ENCODE measurements around the gene PYROXD2.

PYROXD2 gene

DNA sequence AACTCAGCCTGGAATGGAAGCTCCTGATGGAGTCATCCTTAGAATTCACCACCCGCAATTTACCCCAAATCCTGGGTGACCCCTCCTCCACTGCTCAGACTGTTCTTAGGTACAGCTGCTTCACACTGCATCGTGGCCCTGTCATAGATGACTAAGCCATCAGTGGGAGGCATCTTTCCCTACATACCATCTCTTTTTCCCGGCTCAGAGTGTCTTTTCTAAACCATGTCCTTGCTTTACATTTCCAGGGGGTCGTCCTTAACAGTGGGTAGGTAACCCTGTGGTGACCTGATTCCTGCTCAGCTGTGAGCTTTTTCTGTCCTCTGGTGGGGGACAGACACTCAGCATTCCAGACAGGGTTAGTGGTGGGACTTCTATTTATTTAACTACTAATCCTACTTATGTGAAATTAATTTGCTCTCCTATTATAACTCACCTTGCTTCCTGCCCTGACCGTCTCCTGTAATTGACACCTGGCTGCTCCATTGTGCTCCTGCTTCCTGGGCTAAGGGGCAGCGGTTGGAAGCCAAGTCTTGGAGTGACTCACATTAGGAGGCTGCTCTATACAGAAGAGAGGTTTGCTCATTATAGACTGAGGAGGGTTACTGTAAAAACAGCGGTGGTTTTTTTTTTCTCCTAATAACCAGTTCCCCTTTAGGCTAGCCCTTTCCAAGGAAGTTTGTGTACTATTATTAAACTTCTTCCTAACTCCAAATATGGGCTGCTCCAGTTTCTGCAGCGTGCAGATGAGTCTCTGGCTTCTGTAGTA lies 40.6 kb downstream of the PYROXD2 start:
- no peak for DNase-seq (ENCODE audit: low read depth, low spot score)
- no peak overlapping the region for H3K4me3 ChIP-seq (ENCODE audit: low read length)

DNA sequence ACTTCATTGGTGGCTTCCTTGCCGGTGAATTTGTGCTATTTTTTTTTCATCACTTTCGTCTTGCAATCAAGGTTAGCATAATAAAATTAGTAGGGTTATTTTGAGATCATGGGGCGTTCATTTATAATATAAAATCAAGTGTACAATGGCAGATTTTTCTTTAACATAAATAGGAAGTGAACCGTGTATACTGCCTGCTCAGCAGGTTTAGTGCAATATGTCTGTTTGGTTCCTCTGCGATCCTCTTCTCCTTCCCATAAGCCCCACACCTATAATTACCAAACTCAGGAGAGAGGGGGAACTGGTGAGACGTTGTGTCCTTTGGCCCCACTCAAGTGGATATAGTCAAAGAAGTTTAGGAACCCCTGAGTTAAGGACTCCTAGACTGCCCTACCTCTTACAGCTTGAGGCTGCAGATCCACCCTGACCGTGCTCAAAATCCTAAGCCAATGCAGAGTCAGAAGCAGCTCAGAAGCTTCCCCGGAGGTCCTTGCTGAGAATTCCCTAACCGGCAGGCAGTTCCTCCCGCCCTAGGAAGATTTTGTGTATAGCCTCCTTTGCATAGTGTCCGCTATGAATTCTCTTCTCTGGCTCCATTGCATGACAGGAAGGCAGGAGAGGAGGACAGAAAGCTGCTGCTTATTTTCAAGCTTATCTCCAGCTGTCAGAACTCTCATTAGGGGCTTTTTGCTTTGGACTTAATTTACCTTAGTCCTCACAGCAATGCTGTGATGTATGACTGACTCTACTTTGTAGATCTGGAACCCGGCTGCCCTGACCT lies 41.5 kb downstream of the PYROXD2 start:
- no peak for DNase-seq (ENCODE audit: low read depth, low spot score)
- no peak overlapping the region for H3K4me3 ChIP-seq (ENCODE audit: low read length)

DNA sequence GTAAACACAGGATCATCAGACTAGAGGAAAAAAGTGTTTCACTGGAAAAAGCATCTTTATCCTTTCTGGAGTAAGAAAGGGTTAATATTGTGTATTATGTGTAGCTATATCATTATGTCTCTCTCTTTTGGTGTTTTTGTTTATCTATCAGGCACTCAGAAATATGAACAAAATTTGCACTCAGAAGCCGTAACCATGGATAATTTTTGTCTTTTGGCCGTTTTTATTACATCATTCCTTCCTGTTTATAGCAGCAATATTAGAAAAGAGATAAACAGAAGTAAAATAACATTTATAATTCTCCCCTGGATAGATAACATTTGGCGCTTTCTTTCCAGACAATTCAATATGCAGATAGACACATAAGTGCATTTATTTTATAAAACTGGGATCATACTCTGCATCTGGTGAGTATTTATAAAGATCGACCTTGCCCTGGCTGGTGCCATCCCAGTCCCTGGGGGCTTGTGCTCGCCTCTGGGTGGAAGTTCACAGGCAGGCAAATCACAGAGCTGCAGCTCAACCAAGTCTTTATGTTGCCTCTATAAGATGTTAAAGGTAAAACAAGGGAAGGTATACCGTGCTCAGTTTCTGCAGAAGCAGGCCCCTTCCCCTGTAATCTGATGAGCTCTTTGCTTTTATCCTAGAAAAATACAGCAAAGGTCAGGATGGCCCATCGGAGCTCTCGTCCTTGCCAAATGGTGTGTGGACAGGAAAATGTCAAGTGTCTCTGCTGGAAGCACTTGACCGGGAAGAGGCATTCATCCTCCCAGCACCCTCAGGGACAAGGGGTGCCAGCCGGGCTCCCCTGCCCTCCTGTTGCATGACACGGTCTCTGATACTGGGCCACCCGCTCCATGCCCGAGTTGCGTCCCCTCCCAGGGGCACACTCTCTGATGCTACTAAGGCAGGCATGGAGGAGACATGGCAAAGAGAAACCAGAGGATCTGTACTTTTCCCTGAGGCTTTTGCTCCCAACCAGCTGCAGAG lies 43.9 kb downstream of the PYROXD2 start:
- no peak overlapping the region for H3K4me3 ChIP-seq (ENCODE audit: low read length)
- no peak for DNase-seq (ENCODE audit: low read depth, low spot score)

DNA sequence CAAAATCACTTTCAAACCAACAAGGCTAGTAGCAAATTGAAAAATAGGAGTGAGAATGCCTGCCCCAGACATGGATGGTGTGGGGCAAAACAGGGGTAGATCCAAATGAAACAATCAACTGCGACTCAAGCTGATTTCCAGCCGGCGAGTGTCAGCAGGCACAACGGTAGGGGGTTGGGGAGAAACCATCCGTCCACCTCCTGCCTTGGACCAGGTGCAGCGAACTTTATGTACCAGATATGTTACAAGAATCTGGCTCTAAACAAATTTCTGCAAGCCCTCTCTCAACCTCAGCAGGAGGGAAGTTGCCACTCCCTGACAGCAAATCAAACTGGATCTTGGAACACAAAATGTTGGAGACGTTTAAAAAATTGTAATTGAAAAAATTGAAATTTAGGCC lies 45.2 kb downstream of the PYROXD2 start:
- DNase-seq (ENCODE audit: low read depth, low spot score), result no peak
- no peak overlapping the region for H3K4me3 ChIP-seq (ENCODE audit: low read length)

DNA sequence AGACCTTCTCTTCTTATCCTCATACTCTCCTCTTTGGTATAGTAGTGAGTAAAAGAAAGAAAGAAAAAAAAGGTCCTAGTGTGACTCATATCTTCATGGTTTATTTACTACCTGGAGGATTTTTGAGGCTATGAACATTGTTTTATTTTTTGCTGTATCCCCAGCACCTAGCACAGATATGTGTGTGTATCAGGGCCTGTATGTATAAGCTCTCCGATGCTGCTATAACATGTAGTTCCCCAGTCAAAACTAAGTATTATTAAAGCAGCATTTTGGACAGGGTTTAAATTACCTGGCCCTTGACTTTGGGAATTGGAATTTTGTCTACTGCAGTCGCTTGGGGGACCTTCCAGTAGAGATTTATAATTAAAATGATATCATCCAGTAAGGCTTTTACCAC lies 46.3 kb downstream of the PYROXD2 start:
- H3K4me3 ChIP-seq (ENCODE audit: low read length), result no peak overlapping the region
- no peak for DNase-seq (ENCODE audit: low read depth, low spot score)

DNA sequence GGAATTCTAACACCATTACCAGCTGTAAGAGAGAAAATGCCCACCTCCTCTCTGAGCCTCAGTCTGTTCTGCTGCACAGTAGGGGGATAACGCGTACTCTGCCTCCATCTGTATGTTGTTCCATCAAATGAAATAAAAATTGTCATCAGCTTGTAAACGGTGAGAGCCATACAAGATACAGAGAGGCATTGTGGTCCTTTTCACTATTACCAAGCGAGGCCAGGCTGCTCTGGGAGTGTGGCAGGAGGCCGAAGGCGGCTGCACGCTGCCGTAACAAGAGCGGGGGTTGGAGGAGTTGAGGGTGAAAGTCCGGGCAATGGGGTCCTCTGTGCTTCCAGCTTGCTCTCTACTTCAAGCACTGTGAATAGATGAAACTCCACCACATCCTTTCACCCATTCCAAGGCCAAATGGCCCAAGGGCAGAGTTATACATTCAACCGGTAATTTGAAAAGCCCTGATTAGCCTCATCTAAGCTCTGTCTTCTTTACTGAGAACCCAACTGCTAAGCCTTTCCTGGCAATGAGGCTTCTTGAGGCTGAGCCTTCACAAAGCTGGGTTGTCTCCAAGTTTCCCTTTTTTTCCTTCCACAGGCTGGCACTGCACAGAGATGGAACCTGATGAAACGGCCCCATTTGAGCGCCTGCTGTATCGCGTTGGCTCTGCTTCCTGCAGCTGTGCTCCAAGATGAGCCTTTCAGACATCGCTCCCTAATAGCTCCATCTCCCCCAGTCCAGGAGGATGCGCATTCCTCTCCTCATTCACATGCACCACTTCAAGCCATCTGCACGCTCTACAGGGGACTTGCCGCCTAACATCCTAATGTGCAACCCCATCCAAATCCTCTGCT lies 47.2 kb downstream of the PYROXD2 start:
- no peak overlapping the region for H3K4me3 ChIP-seq (ENCODE audit: low read length)
- no peak for DNase-seq (ENCODE audit: low read depth, low spot score)

DNA sequence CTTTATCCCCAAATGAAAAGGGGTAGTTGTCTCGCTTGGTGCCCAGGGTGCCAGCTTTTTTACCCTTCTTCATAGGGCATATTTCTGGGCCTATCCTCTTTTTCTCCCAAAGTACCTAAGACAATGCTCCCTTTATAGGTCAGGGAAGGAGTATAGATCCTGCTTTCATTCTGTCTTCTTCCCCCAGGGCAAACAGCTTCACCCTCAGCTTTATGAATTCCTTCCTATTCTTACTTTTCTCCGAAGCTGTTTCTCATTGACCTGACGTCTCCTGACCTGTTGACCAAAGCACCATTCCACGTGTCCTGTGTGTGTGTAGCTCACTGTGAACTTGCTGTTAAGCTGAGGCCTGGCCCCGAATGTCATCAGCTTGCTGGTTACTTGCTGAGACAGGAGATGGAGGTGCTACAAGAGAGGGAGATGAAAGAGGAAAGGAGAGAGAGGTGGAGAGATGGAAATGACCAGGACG lies 48.9 kb downstream of the PYROXD2 start:
- no peak for DNase-seq (ENCODE audit: low read depth, low spot score)
- H3K4me3 ChIP-seq (ENCODE audit: low read length), result no peak overlapping the region

DNA sequence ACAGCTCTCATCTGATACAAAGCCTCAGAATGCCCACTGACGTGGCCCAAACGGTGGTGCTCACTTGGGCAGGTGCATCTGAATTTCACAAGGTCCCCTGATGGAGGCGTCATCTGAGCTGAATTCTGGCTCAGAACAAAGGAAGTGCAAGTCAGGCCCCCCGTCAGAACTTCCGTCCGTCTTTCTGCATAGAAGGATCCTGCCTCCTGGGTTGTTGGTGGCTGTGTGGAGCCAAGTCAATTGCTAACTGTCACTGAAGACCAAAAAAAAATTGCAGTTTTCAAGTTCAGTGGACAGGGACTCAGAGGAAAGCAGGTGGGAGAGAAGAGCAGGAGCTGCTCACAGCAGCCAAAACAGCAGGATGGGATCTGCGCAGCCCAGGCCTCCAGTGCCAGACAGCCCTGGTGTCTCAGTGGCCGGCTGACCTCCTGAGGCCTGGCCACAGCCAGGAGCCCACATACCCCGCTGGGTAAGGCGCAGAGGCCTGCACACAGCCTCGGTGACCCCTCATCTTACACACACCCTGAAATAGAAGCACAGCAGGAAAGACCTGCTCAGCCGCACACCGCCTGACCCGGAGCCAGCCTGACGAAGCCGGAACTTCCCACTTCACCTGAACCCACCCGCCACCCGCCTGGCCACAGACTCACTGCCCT lies 49.4 kb downstream of the PYROXD2 start:
- DNase-seq (ENCODE audit: low read depth, low spot score), result no peak
- no peak overlapping the region for H3K4me3 ChIP-seq (ENCODE audit: low read length)

DNA sequence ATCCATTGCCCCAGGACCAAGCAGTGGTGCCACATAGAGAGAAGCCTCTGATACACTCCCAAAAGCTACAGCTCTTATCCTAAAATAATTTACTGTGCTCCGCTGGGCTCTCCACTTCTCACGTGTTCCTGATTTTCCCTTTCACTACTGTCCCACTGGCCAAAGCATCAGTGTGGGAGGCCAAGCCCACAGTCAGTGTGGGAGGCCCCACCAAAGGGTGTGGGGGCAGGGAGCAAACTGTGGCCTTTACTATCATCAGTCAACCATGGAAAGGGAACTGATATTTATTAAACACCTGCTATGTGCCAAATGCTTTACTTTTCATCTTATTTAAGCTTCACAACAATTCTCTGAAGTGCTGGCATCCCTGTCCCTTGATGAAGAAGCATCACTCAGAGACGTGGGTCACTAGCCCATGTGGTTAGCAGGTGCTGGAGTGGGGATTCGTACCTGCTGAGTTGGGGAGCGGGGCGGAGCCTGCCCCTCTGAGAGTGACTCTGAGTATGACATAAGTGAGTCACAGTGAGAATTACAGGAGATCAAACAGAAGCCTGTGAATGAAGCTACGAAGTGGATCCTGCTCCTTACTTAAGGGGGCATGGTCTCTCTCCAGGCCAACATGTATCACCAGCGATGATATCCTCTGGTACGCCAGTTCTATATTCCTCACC lies 50.4 kb downstream of the PYROXD2 start:
- no peak overlapping the region for H3K4me3 ChIP-seq (ENCODE audit: low read length)
- no peak for DNase-seq (ENCODE audit: low read depth, low spot score)

DNA sequence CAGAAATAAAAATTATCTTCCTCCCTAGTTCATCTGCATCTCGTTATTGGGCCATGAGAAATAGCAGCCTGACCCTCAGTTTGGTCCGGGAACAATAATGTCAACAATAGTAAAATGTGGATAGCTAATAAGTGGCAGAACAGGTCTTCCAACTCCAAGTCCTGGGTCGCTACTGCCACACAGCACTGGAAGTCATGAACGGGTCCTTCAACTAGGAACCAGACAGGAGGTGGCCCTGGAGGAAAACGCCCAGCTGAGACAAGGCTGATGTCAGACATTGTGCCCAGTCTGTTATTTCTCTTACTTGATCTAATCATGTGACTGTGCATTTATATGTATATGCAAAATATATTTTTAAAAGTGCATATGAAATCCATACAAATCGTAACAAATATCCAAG lies 51.8 kb downstream of the PYROXD2 start:
- no peak overlapping the region for H3K4me3 ChIP-seq (ENCODE audit: low read length)
- no peak for DNase-seq (ENCODE audit: low read depth, low spot score)

DNA sequence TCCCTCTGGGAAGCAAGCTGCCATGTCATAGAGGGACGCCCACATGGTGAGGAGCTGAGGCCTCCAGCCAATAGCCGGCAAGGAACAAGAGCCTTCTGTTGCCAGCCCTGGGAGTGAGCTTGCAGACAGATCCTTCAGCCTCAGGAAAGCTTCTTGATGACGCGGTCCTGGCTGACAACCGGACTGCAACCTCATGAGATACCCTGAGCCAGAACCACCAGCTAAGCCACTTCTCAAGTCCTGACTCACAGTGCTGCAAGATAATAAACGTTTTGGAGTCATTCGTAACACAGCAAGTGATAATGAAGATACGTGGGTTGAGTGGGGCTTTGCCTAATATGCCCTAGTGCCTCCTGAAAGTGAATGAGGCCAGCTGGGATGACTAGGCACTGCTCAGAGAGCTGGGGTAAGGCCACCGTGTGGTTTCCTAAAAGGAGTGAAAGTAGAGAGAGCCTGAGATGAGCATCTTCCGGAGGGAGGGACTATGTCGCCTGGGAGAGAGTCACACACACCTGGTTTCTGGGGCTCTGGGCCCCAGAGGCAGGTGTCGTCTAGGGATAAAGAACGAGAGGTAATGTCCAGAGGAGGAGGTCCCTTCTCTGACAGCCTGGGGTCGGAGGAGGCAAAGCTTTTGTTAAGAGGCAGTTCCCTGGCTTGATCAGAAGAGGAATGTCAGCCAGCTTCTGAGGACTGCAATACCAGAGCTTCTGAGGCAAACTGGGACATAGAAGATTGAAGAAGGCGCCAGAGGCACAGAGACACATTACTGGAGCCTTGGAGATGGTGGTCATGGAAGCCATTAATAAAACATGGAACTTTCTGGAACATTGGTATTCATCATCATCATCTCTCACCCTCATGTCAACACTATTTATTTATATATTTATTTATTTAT lies 53.6 kb downstream of the PYROXD2 start:
- no peak for DNase-seq (ENCODE audit: low read depth, low spot score)
- no peak overlapping the region for H3K4me3 ChIP-seq (ENCODE audit: low read length)

DNA sequence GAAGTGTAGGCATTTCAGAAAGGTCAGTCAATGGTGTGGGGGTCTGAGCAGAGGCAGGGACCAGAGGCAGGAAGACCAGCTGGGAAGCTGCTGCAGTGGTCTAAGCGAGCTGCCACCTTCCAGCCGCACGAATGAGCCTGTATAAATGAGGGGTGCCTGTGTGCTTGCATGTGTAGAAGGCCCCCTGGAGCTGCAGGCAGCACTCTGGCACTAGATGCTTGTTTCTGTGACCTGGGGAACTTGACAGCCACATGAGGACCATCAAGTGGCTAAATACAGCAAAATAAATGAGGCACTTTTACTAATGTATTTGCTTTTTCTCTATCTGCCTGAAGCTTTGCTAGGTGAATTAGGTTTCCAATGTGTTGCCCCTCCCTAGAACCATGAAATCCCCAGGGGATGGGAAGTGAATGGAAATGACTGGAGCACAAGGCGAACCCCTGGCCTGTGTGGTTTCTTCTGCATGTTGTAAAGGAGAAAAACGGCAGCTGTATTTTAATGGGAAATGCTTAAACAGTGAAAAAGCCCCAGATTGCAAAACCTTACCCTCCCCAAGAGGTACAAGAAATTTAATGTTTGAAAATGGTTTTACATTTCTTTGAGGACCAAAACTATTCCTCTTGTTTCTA lies 57.7 kb downstream of the PYROXD2 start:
- no peak for DNase-seq (ENCODE audit: low read depth, low spot score)
- no peak overlapping the region for H3K4me3 ChIP-seq (ENCODE audit: low read length)

DNA sequence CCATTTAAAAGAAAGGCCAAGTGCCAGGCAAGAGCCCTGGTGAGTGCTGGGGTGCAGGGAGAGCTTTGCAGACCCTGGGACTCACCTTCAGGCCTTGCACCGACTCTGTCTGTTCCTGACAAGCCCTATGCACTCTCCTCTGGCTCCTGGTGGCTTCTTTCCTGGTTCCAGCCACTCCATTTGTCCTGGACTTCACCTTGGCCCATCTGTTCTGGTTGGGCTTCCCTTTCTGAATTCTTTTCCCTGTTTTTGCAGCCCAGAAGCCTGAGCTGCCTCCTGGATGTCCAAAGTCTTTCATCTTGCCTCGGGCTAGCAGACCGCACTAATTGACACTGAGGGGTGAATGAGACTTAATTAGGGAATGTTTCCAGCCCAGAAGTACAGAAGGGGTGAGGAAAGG lies 60.5 kb downstream of the PYROXD2 start:
- no peak for DNase-seq (ENCODE audit: low read depth, low spot score)
- H3K4me3 ChIP-seq (ENCODE audit: low read length), result no peak overlapping the region

DNA sequence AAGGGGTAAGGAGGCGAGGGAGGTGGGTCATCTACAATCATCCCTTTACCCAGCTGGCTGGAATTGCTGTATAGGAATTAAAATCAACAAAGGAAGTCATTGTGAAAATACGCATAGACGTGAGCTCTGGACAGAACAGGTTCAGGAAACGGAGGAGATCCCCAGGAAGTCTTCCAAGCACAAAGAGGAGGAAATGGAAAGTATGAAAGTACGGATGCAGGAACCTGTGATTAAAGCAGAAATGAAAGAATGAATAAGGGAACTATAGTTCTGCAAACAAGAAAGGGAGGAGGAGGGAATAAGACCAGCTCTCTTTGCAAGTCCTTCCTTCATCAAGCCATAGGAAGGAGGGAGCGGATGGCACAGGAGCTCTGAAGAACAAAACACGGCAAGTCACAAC lies 61.8 kb downstream of the PYROXD2 start:
- DNase-seq (ENCODE audit: low read depth, low spot score), result no peak
- H3K4me3 ChIP-seq (ENCODE audit: low read length), result no peak overlapping the region

DNA sequence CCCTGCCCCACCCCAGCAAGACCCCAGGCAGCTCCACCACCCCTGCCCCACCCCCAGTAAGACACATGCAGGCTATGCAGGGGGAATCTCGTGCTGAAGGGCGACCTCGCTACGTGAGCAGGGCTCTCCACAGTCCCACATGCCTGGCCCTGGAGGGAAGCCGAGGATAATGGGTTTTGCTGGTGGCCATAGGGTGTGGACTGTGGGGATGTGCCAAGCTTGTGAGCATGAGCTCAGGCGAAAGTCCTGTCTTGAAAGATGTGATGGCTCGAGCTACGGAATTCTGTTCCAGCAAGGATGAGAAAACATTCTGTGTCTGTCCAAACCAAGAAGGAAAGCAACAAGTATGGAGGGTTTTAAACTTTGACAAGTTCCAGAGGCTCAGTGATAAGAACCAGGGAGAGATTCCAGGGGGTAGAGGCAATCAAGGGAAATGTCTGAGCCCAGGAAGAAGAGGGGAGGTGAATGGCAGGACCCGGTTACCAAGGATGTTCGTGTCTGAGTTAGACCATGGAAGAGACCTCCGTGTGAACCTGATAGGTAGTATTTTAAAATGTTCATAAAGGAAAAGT lies 63.1 kb downstream of the PYROXD2 start:
- no peak for DNase-seq (ENCODE audit: low read depth, low spot score)
- H3K4me3 ChIP-seq (ENCODE audit: low read length), result no peak overlapping the region

DNA sequence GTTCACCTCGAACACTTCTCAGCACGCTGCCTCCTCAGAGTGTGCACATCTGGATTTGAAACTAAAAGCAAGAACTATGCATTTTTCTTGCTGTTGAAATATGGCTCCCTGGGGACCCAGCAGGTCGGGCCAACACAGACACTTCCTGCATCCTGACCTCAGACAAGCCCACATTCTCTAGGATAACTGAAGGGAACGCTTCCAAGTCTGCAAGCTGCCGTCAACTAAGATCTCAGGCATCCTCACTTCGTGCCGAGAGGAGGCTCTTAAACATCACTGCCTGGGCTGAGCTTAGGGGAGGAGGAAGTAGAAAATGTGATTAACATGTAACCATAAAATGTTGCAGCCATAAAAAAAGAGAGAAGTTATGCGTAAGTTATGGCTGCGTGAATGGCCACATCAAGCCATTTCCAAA lies 65.5 kb downstream of the PYROXD2 start:
- DNase-seq (ENCODE audit: low read depth, low spot score), result no peak
- H3K4me3 ChIP-seq (ENCODE audit: low read length), result no peak overlapping the region

All from Jurkat, Clone E6-1 (cell line).